Measurements from ENCODE around the gene GPR156. TPM values are rescaled to one million over a fixed set of nuclear protein-coding genes. Genes with fewer than 3 reads are reported as not detected.
"Not testable (repeated sequence)": the region's sequence is repeated elsewhere in the genome, so short reads cannot be mapped to it uniquely, and the experiment has no call there.

The GPR156 gene
- total RNA-seq, 4 donors from 2014 or later, result 0.18 TPM; not detected in 3

DNA sequence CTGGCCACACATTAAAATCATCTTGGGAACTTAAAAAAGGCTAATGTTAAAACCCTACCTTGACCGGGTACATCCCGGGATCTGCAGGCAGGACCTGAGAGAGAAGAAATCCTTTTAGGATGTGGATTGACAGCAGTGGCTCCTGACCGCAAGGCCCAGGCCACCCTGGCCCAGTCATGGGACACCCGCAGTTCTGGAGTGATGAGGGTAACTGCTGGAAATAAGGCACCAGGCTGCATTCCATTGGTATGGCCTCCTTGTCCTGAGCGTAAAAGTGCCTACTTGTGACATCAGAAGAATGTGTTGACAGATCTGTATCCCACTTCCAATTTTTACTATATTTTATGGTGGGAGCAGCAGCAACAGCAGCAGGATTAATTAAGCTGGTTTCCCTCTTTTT, 127.3 kb downstream of the GPR156 start:
- Histone ChIP-seq H3K27me3 (no peaks in the 10 kb centered on the region), H3K4me3 (no peak overlapping the region), H3K9me3 (no peaks in the 10 kb centered on the region), H3K4me1 (peaks cover 9 to 10% of the 10 kb centered on the region in 2 donors), H3K27ac (no peak overlapping the region), H3K36me3 (no peaks in the 10 kb centered on the region)
- in situ Hi-C loops (cut with MboI; ENCODE audit: low sequenced_read_pairs in 4 of 4), result no loop called here
- intact Hi-C loops (cut with DNase I; ENCODE audit: low total_unique reads), result no loop called here
- ATAC-seq, result no peak
- no peak for DNase-seq
- TF ChIP-seq, protein P1, sequence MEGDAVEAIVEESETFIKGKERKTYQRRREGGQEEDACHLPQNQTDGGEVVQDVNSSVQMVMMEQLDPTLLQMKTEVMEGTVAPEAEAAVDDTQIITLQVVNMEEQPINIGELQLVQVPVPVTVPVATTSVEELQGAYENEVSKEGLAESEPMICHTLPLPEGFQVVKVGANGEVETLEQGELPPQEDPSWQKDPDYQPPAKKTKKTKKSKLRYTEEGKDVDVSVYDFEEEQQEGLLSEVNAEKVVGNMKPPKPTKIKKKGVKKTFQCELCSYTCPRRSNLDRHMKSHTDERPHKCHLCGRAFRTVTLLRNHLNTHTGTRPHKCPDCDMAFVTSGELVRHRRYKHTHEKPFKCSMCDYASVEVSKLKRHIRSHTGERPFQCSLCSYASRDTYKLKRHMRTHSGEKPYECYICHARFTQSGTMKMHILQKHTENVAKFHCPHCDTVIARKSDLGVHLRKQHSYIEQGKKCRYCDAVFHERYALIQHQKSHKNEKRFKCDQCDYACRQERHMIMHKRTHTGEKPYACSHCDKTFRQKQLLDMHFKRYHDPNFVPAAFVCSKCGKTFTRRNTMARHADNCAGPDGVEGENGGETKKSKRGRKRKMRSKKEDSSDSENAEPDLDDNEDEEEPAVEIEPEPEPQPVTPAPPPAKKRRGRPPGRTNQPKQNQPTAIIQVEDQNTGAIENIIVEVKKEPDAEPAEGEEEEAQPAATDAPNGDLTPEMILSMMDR (IDR thresholded peaks at IDR 0.05 in 4 of 5, conservative IDR thresholded peaks at IDR 0.05 in 1 of 5), result no peak
- no peak for TF ChIP-seq POLR2A (IDR thresholded peaks at IDR 0.05)

DNA sequence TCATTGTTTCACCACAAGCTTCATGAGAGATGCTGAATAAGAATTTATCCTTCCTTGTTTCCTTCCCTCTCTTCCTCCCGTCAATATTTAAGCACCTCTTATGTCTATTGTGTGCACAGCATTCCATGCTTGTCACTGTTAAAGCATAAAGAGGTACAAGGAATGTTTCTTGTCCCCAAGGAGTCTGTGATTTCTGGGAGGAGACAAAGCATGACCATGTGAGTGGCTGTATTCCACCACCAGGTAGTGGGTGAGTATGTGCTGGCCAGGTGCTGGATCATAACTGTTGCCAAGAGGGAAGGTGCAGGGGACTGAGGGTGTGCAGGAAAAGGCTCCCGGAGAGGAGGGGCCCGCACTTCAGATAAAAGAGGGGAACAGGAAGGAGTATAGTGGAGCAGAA, 127.9 kb downstream of the GPR156 start:
- Histone ChIP-seq H3K27me3 (no peaks in the 10 kb centered on the region), H3K4me1 (peaks cover 9 to 10% of the 10 kb centered on the region in 2 donors), H3K27ac (no peak overlapping the region), H3K36me3 (no peaks in the 10 kb centered on the region), H3K9me3 (no peaks in the 10 kb centered on the region), H3K4me3 (no peak overlapping the region)
- in situ Hi-C loops (cut with MboI; ENCODE audit: low sequenced_read_pairs in 4 of 4), result no loop called here
- intact Hi-C loops (cut with DNase I; ENCODE audit: low total_unique reads), result no loop called here
- no peak for DNase-seq
- TF ChIP-seq POLR2A (IDR thresholded peaks at IDR 0.05), result no peak
- TF ChIP-seq, protein P1 (IDR thresholded peaks at IDR 0.05 in 4 of 5, conservative IDR thresholded peaks at IDR 0.05 in 1 of 5), result no peak
- ATAC-seq, result no peak

DNA sequence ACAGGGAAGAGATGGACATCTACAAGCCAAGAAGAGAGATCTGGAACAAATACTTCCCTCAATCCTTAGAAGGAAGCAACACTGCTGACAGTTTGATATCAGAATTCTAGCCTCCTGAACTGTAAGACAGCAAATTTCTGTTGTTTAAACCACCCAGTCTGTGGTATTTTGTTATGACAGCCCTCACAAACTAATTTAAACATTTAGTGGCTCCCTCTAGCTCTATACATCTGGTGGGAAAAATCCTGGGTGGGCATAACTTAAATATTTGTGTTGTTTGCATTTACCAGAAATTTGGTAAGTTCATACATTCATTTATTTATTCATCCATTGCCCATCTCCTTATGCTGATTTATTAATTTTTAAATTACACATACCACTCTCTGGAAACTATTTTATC, 128.3 kb downstream of the GPR156 start:
- H3K36me3 ChIP-seq, result no peaks in the 10 kb centered on the region
- H3K9me3 ChIP-seq, result no peaks in the 10 kb centered on the region
- DNase-seq (no peak), ATAC-seq (no peak)
- peaks cover 9 to 10% of the 10 kb centered on the region in 2 donors for H3K4me1 ChIP-seq
- in situ Hi-C loops (cut with MboI; ENCODE audit: low sequenced_read_pairs in 4 of 4) (no loop called here), intact Hi-C loops (cut with DNase I; ENCODE audit: low total_unique reads) (no loop called here)
- no peak overlapping the region for H3K27ac ChIP-seq
- no peak overlapping the region for H3K4me3 ChIP-seq
- TF ChIP-seq, protein P1 (IDR thresholded peaks at IDR 0.05 in 4 of 5, conservative IDR thresholded peaks at IDR 0.05 in 1 of 5), result no peak
- TF ChIP-seq POLR2A (IDR thresholded peaks at IDR 0.05), result no peak
- H3K27me3 ChIP-seq, result no peaks in the 10 kb centered on the region

DNA sequence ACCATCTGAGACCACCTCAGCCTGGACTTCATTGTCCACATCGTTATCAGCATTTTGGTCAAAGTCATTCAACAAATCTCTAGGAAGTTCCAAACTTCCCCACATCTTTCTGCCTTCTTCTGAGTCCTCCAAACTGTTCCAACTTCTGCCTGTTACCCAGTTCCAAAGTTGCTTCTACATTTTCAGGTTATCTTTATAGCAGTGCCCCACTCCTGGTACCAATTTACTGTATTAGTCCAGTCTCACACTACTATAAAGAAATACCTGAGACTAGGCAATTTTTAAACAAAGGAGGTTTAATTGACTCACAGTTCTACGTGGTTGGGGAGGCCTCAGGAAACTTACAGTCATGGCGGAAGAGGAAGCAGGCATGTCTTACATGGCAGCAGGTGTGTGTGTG, 129.3 kb downstream of the GPR156 start:
- intact Hi-C loops (cut with DNase I; ENCODE audit: low total_unique reads); H3K36me3 ChIP-seq; H3K9me3 ChIP-seq; in situ Hi-C loops (cut with MboI; ENCODE audit: low sequenced_read_pairs in 4 of 4); ATAC-seq; H3K27me3 ChIP-seq; DNase-seq; H3K4me3 ChIP-seq; H3K27ac ChIP-seq: not testable (repeated sequence)
- peaks cover 9 to 10% of the 10 kb centered on the region in 2 donors for H3K4me1 ChIP-seq

DNA sequence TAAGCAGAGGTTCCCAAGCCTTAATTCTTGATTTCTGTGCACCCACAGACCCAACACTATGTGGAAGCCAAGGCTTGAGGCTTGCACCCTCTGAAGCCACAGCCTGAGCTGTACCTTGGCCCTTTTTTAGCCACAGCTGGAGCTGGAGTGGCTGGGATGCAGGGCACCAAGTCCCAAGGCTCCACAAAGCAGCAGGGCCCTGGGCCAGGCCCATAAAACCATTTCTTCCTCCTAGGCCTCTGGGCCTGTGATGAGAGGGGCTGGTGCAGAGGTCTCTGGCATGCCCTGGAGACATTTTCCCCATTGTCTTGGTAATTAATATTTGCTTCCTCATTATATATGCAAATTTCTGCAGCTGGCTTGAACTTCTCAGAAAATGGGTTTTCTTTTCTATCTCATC, 129.9 kb downstream of the GPR156 start:
- no peak for ATAC-seq
- intact Hi-C loops (cut with DNase I; ENCODE audit: low total_unique reads) (no loop called here), in situ Hi-C loops (cut with MboI; ENCODE audit: low sequenced_read_pairs in 4 of 4) (no loop called here)
- Histone ChIP-seq H3K4me1 (peaks cover 5% of the 10 kb centered on the region in 2 donors), H3K36me3 (no peaks in the 10 kb centered on the region), H3K27ac (no peak overlapping the region), H3K4me3 (no peak overlapping the region), H3K27me3 (no peaks in the 10 kb centered on the region), H3K9me3 (no peaks in the 10 kb centered on the region)
- DNase-seq, result no peak
- TF ChIP-seq POLR2A (IDR thresholded peaks at IDR 0.05), result no peak
- TF ChIP-seq, protein P1 (IDR thresholded peaks at IDR 0.05 in 4 of 5, conservative IDR thresholded peaks at IDR 0.05 in 1 of 5), result no peak

Measured in gastrocnemius medialis (tissue), 4 donors.